GM19324 (cell line): ENCODE data around the gene GLUD2.
"Not testable (repeated sequence)": the region's sequence is repeated elsewhere in the genome, so short reads cannot be mapped to it uniquely, and the experiment has no call there.

Experiments
- ATAC-seq: cut with Tn5 transposase; IDR thresholded peaks from one replicate; pipeline ENCODE4 v1.9.1; 2021; ENCODE audit warnings: mild to moderate bottlenecking, moderate library complexity; ENCODE audit not compliant: unreplicated experiment, low FRiP score

Gene GLUD2

DNA sequence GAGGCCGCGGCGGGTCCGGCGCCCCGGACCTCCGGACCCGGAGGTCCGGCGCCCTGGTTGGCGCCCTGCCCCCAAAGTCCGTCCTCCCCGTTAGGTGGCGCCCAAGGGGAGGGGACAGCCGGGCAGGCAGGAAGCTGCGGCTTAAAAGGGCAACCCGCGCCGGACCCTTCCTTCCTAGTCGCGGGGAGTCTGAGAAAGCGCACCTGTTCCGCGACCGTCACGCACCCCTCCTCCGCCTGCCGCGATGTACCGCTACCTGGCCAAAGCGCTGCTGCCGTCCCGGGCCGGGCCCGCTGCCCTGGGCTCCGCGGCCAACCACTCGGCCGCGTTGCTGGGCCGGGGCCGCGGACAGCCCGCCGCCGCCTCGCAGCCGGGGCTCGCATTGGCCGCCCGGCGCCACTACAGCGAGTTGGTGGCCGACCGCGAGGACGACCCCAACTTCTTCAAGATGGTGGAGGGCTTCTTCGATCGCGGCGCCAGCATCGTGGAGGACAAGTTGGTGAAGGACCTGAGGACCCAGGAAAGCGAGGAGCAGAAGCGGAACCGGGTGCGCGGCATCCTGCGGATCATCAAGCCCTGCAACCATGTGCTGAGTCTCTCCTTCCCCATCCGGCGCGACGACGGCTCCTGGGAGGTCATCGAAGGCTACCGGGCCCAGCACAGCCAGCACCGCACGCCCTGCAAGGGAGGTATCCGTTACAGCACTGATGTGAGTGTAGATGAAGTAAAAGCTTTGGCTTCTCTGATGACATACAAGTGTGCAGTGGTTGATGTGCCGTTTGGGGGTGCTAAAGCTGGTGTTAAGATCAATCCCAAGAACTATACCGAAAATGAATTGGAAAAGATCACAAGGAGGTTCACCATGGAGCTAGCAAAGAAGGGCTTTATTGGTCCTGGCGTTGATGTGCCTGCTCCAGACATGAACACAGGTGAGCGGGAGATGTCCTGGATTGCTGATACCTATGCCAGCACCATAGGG lies at the start of gene GLUD2:
TSS of gene GLUD2 (plus strand) at position 170 of the 979 bp plus-strand sequence. CDS start at position 245, 75 bp downstream.
- not testable (repeated sequence) for ATAC-seq

DNA sequence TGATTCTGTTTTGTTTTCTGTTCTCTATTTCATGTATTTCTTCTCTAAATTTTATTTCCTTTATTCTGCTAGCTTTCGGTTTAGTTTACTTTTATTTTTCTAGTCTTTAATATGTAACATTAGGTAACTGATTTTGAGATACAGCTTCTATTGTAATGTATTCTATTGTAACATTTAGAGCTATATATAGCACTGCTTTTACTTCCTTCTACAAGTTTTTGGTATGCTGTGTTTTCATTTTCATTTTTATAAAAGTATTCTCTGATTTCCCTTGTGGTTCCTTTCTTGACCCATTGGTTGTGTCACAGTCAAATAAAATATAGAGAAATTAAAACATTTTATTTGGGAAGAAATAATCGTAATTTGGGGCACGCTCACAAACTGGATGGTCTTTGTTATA lies 48.0 kb upstream of the GLUD2 start:
- ATAC-seq: peak; percentile 56

DNA sequence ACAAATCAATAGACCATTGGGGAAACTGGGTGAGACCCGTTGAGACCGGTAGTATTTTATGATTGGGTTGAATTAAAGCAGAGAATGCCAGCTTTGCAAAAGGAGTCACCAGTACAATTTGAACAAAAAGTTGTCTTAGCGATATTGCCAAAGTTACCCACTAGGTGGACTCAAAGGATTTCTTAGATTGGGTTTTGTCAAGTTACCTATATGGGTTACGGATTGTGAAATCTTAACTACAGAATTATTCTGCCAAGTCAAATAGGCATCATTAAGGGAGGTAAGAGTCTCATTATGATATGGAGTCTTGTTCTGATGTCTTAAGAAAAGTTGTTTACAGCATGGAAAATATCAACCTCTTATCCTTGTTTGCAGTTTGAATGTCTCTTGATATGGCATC lies 46.8 kb upstream of the GLUD2 start:
- ATAC-seq: no peak

DNA sequence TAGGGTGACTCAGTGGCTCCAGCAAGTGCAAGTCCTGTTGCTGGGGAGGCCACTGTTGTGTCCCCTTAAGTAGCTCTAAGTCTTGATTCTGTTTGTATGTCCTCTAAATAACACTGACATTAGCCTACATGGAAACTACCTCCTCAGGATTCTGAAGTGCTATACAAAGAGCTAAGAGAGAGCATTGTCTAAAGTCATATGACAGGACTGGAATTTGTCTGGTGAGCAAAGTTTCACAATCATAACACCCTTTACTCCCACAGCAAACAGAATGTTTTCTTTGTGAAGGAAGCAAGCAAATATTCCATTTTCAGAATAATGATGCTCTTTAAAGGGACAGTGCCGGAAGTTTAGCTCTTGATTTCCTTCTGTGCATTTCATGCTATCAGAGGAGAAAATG lies 38.5 kb upstream of the GLUD2 start:
- no peak for ATAC-seq

DNA sequence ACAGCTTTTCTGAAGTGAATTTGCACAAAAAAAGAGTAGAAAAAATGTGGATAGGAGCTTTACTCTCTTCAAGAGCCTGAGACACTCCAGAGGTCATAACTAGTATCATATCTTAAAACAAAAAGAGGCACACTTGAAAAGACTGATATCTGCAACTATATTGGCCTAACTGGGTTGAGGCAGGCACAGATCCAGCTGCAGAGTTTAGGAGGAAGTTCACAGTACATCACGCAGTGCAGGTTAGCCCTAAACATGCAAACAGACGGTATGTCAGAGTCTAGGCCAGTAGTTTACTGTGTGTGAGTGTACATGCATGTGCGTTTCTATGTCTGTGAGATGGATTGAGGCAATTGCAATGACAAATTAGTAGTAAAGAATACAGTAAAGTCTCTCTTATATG lies 37.6 kb upstream of the GLUD2 start:
- no peak for ATAC-seq

DNA sequence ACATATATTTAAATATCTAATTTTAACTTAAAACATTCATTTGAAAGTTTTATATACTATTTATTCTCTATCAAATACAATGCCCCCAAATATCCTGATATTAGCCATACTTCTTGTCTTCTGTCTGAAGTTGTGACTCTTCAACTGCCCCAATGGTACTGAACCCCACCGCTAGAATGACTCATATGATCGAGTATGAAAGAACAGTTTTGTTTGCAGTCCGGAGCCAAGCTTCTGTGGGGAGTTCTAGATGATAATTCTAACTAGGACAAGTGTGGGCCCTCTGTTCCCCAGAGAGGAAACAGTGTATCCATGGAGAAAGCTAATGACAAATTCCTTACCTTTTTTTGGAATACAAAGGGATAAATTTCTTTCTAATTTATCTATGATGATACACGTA lies 37.2 kb upstream of the GLUD2 start:
- ATAC-seq: no peak

DNA sequence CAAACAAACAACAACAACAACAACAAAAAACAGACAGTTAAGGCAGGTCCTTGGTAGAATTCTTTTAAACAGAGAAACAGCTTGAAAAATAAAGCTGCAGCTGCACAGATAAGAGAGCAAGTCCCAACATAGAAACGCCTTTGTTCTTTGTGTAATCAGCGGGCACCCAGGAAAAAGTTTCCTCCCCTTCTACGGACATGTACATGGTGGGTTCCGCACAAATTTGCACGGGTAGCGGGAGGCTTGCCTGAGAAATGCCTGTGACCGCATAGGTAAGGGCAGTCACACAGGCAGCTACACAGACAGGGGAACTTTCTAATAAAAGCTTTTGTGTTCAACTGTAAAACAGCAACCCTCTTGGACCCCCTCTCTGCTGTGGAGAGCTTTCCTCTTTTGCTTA lies 36.2 kb upstream of the GLUD2 start:
- no peak for ATAC-seq

DNA sequence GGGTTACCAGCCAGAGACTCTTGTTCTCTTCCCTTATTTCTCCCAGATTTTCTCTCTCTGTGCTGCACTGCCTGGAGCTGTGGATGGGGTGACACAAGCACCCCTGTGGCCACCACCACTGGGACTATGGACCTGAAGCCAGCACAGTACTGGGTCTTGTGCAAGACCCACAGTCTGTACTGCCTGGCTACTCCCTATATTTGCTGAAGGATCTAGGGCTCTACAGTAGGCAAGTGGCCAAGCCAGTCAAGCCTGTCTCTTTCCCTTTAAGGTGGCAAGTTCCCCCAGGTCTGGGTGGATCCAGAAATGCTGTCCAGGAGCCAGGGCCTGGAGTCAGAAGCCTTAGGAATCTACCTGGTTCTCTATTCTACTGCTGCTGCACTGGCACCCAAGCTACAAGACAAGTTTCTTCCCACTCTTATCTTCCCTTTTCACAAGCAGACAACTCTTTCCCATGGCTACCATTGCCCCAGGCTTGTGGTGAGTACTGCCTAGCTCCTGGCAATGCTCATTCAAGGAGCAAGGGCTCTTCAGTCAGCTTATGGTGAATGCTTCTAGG lies 33.4 kb upstream of the GLUD2 start:
- ATAC-seq: no peak

DNA sequence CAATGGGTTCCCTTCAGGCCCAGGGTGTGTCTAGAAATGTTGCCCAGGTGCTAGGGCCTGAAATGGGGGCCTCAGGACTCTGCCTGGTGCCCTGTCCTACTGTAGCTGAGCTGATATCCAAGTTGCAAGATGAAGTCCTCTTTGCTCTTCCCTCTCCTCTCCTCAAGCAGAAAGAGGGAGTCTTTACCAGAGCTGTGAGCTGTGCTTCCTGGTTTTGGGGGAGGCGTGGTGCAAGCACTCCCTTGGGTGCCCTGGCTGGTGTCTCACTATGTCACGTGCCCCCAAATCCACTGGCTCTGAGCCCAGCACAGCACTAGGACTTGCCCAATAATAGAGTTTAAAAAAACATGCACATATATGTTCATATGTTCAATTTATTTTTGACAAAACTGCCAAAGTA lies 32.6 kb upstream of the GLUD2 start:
- no peak for ATAC-seq

DNA sequence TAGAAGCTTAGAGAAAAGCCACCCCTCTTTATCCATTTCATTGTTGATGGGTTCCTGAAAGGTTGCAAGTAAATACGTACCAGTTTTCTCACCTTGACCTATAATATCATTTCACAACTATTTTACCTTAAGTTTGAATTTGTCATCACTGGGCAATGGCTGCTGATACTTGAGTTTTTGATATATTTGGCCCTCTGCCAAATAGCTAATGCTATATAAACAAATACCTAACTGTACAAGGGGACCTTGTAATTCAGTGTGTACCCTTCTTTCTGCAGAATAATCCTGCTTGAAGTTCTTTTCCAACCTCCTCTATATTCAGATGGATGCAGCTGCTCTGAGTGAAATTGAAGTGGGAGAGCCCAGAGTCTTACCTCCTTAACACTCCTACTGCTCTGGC lies 19.0 kb upstream of the GLUD2 start:
- no peak for ATAC-seq

DNA sequence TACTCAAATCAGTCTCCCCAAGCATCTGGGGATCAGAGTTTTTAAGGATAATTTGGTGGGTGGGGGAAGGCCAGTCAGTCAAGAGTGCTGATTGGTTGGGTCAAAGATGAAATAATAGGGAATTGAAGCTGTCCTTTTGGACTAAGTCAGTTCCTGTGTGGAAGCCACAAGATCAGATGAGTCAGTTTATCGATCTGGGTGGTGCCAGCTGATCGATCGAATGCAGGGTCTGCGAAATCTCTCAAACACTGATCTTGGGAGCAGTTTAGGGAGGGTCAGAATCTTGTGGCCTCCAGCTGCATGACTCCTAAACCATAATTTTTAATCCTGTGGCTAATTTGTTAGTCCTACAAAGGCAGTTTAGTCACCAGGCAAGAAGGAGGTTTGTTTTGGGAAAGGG lies 17.3 kb upstream of the GLUD2 start:
- no peak for ATAC-seq

DNA sequence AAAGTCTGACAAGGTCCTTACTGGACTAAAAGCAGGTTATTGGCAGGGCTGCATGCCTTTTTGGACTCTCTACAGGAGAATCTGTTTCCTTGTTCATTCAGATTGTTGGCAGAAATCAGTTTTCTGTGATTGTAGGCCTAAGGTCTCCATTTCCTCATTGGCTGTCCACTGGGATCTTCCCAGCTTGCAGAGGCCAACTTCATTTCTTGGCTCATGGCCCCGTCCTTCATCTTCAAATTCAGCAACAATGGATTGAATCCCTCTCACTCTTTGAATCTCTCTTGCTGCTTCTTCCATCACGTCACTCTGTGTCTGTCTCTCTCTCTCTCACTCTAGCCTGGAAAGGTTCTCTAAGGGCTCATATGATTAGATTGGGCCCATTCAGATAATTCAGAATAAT lies 14.9 kb upstream of the GLUD2 start:
- no peak for ATAC-seq

DNA sequence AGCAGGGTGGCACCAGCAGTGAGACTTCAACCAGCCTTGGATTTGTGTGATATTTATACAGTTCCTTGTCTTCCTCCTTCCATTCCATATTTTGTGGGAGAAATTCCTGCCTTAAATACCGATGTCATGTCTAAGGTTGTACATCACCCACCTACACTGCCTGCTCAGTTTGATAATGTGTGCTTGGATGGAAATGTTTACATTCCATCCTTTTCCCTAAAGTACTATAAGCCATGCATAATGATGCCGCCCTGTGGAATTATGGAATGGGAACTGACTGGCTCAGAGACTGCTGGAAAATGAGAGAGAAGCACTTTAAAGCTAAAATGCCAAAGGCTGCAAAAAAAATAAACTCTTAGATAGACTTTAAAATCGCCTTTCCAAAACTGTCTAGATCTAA lies 11.3 kb upstream of the GLUD2 start:
- no peak for ATAC-seq

DNA sequence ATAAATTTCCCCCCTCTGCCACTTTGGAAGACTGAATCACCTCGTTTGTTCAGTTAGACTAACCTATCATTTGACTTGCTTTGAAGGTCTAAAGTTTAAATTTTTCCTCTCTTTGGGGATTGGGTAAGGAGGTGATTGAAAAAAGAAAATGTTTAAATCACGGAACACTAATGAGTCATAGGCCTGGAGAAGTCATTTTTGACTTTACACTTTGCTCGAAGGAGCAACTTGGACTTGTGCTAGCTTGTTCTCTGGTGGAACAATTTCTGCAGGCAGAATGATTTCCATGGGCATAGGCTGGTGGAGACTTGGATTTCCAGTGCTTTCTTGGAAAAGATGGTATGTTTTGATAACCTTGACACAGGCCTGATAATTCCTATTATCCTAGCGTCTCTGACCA lies 10.5 kb upstream of the GLUD2 start:
- no peak for ATAC-seq

DNA sequence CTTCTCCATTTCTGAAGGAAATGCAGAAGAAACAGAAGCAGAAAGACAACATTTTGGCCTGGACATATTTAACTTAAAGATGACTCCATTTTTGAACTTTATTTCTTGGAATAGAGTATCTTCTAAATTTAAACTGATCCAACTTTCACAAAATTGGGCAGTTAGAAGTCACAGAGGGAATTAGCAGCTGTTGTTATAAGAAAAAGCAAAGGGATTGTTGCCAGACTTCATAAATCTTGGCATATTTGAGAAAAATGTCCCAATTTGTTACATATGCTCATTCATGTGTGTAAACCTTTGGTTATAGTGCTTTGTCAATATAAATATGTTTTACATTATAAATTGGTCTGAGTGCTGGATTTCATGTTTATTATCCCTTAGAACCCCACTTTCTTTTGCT lies 3.4 kb downstream of the GLUD2 start:
- ATAC-seq: no peak

DNA sequence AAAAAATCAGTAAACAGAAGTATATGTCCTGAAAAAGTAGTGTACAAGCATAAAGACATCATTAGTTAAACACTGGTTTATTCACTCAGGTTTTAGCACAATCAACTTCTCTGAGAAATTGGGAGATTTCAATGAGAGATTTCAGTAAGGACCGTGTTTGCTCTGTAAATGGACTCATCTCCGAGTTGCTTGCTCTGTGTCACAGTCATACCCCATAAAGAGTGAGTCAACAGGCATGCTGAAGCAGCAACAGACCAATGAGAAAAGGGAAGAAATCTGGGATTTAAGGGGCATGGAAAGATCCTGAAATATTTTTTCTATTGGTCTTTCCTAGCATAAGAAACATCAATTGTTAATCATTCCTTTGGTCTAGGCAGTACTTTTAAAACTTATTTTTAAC lies 4.7 kb downstream of the GLUD2 start:
- ATAC-seq: no peak

DNA sequence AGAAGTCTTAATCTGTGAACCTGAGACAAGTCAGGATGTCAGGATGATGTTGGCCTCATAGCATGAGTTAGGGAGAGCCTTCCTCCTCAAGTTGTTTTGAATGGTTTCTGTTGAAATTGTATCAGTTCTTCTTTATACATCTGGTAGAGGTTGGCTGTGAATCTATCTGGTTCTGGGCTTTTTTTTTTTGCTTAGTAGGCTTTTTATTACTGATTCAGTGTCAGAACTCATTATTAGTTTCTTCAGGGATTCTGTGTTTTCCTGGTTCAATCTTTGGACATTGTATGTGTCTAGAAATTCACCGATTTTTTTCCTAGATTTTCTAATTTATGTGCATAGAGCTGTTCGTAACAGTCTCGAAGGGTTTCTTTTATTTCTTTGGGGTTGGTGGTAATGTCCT lies 14.9 kb downstream of the GLUD2 start:
- ATAC-seq: no peak

DNA sequence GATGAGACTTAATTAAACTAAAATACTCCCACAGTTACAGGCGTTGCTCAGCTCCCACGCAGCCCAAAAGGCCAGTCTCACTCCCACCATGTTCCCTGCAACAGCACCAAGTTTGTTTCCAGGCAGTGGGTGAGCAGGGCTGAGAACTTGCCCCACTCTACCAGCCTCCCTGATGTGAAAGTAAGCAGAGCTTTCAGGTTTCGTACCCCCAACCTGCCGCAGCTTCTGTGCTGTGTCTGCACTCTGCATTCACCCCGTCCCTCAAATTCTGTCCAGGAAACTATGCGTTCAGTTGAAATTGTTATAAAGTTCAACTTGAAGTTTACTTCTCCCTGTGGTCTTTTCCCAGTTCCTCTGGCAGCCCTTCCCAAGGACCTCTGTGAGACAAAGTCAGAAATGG lies 17.2 kb downstream of the GLUD2 start:
- ATAC-seq: no peak

DNA sequence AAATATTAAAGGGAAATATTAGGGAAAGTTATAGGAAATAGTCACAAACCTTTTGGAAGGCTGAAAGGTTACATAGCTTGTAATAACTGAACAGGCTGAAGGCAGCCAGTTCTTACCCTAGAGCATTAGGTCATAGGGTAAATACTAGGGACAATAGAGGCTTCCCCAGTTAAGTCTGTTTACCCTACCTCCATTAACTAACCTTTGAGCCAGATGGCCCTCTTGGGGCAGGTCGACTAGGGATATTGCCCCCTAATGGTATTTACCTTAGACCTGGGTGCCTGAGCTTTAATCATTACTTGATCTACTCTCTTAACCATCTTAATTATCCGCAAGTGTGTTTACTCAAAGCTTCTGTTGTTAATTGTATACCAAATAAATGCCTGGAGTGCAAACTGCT lies 36.8 kb downstream of the GLUD2 start:
- not testable (repeated sequence) for ATAC-seq

DNA sequence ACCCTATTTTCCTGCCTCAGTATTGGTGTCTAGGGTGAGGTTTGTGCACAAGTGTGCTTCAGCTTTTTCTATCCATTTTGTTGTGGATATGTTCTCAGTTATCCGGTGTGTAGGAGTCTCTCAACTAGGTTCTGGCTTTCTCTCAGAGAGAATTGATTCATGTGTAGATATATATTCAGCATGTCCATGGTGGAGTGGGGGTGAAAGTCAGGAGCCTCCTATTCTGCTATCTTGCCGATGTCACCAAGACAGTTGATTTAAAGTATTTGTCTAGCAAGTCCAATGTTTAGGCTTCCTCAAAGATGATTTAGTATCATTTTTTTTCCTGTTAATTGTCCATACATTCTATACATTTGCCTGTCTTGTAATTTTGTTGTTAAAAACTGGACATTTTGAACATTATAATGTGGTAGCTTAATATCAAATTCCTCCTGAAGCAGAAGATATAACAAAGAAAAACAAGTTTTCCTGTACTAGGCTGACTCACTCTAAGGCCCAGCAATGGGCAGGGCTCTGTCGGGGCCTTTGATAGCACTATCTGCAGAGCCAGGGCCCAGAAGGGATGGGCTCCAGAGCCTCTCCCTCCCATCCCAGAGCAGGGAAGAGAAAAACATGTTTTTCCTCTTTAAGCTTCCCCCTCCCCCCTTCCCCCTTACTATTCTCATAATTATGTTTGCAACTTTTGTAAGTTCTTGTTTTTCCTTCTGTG lies 37.6 kb downstream of the GLUD2 start:
- no peak for ATAC-seq

DNA sequence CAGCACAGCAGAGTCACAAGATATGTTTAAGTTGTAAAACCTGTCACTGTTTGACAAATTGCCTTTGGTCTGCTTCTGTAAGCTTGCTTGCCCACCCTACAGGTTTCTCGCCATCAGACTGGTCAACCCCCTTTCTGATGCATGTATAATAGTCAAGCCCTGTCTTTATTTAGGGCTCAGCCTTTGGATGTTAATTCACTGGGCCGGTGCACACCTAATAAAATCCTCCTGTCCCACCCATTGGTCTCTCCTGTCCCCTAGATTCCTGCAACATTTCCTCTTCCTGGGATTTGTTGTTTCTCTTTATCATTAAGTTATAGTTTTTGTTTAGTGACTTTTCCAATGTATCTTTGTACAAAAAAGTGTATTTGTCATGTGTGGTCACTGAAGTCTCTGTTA lies 38.2 kb downstream of the GLUD2 start:
- ATAC-seq: no peak
